ENCODE data around the gene CABP1. TPM values are rescaled to one million over a fixed set of nuclear protein-coding genes. Genes with fewer than 3 reads are reported as not detected.

CABP1 gene
- total and polyA plus RNA-seq, 9 donors, result 0.33 to 2.6 (median 0.82) TPM; not detected in 1

- WGBS, 3 donors, result 14 to 24% (median 20%) methylated on average over 4 of the region's 4 CpGs
- intact Hi-C loops (cut with DNase I), result loop anchor here (5.0 to 10.0 kb wide), 3 partner anchors 67 to 129 kb away; partner anchors contain the start of genes POP5 (in 3 of the 4) and CABP1 (in 1 of the 4)
- Histone ChIP-seq H3K27ac (no peak overlapping the region), H3K36me3 (no peaks in the 10 kb centered on the region), H3K4me1 (ENCODE audit: insufficient read depth) (peaks cover 4% of the 10 kb centered on the region), H3K4me3 (no peak overlapping the region), H3K27me3 (no peaks in the 10 kb centered on the region), H3K9me3 (no peaks in the 10 kb centered on the region)
- peak in 4 of 5 donors; percentile 52 to 70 (median 65) for DNase-seq
- TF ChIP-seq, protein P1, sequence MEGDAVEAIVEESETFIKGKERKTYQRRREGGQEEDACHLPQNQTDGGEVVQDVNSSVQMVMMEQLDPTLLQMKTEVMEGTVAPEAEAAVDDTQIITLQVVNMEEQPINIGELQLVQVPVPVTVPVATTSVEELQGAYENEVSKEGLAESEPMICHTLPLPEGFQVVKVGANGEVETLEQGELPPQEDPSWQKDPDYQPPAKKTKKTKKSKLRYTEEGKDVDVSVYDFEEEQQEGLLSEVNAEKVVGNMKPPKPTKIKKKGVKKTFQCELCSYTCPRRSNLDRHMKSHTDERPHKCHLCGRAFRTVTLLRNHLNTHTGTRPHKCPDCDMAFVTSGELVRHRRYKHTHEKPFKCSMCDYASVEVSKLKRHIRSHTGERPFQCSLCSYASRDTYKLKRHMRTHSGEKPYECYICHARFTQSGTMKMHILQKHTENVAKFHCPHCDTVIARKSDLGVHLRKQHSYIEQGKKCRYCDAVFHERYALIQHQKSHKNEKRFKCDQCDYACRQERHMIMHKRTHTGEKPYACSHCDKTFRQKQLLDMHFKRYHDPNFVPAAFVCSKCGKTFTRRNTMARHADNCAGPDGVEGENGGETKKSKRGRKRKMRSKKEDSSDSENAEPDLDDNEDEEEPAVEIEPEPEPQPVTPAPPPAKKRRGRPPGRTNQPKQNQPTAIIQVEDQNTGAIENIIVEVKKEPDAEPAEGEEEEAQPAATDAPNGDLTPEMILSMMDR (IDR thresholded peaks at IDR 0.05), result peak; percentile 61 to 75 (median 67)
- TF ChIP-seq EP300 (IDR thresholded peaks at IDR 0.05), result no peak
Measured at GRCh38 chr12:120713861-120714482, 73.5 kb downstream of the CABP1 start.

Other genes with a start within 250 kb of the CABP1 start
- gene COX6A1, start 202.5 kb upstream of the CABP1 start, total RNA-seq, result 100 to 1,000 TPM; 182 to 633 (median 196) TPM
- gene COX6A1, start 202.5 kb upstream of the CABP1 start, polyA plus RNA-seq, result 100 to 1,000 TPM; 366 to 474 TPM
- gene TRIAP1, start 194.2 kb upstream of the CABP1 start, total RNA-seq, result 10 to 100 TPM in 4 of 7 donors, 1 to 10 TPM in 3; 8.1 to 14.7 (median 11.4) TPM
- 10 to 100 TPM; 15.3 to 18.5 TPM for gene TRIAP1, start 194.2 kb upstream of the CABP1 start, polyA plus RNA-seq
- gene GATC, start 194.2 kb upstream of the CABP1 start, total RNA-seq, result 10 to 100 TPM; 14.2 to 34.7 (median 19.4) TPM
- 10 to 100 TPM; 11.9 to 32.4 TPM for gene GATC, start 194.2 kb upstream of the CABP1 start, polyA plus RNA-seq
- gene SRSF9, start 170.9 kb upstream of the CABP1 start, total RNA-seq, result 100 to 1,000 TPM in 5 of 7 donors, 10 to 100 TPM in 2; 53.8 to 141 (median 124) TPM
- gene SRSF9, start 170.9 kb upstream of the CABP1 start, polyA plus RNA-seq, result 100 to 1,000 TPM; 106 to 129 TPM
- 100 to 1,000 TPM in 6 of 7 donors, 10 to 100 TPM in 1; 92.9 to 317 (median 256) TPM for gene DYNLL1, start 144.5 kb upstream of the CABP1 start, total RNA-seq
- 100 to 1,000 TPM; 249 to 522 TPM for gene DYNLL1, start 144.5 kb upstream of the CABP1 start, polyA plus RNA-seq
- 10 to 100 TPM; 20.7 to 34.0 (median 22.1) TPM for gene COQ5, start 111.5 kb upstream of the CABP1 start, total RNA-seq
- 10 to 100 TPM; 24.9 to 32.7 TPM for gene COQ5, start 111.5 kb upstream of the CABP1 start, polyA plus RNA-seq
- 100 to 1,000 TPM in 5 of 7 donors, 10 to 100 TPM in 2; 59.7 to 190 (median 136) TPM for gene RNF10, start 106.3 kb upstream of the CABP1 start, total RNA-seq
- 100 to 1,000 TPM in 1 of 2 donors, 10 to 100 TPM in 1; 91.3 to 184 TPM for gene RNF10, start 106.3 kb upstream of the CABP1 start, polyA plus RNA-seq
- 10 to 100 TPM; 13.6 to 29.5 (median 22.5) TPM for gene POP5, start 59.2 kb upstream of the CABP1 start, total RNA-seq
- gene POP5, start 59.2 kb upstream of the CABP1 start, polyA plus RNA-seq, result 10 to 100 TPM; 25.7 to 39.4 TPM
- gene MLEC, start 46.5 kb downstream of the CABP1 start, total RNA-seq, result 100 to 1,000 TPM in 4 of 7 donors, 10 to 100 TPM in 3; 29.2 to 134 (median 101) TPM
- gene MLEC, start 46.5 kb downstream of the CABP1 start, polyA plus RNA-seq, result 100 to 1,000 TPM in 1 of 2 donors, 10 to 100 TPM in 1; 31.2 to 169 TPM
- gene UNC119B, start 69.8 kb downstream of the CABP1 start, total RNA-seq, result 10 to 100 TPM; 18.4 to 54.4 (median 46.2) TPM
- 10 to 100 TPM; 25.4 to 44.3 TPM for gene UNC119B, start 69.8 kb downstream of the CABP1 start, polyA plus RNA-seq
- gene ACADS, start 85.2 kb downstream of the CABP1 start, total RNA-seq, result 10 to 100 TPM in 6 of 7 donors, 1 to 10 TPM in 1; 8.0 to 17.5 (median 13.9) TPM
- 10 to 100 TPM in 1 of 2 donors, 1 to 10 TPM in 1; 1.0 to 15.0 TPM for gene ACADS, start 85.2 kb downstream of the CABP1 start, polyA plus RNA-seq